ENCODE data around the gene ENTPD2.

Gene ENTPD2

DNA sequence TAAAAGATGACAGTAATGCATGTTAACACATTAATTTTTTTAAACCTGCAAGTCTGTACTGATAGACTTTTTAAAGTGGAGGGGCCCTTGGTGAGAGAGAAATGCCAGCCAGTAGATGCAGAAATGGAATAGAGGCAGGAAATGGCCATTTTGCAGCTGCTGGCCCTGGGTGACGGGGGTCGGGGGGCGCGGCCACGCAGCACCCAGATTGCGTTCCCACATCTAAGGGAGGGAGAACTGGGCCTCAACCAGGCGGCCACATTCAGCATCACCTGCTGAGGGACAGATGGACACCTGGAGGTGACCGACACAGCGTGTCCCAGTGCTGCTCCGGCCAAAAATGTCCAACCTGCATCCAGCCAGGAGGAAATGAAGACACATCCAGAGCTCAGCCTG, 51.2 kb downstream of the ENTPD2 start:
- Histone ChIP-seq H3K36me3 (ENCODE audit: insufficient read depth, low read length) (no peaks in the 10 kb centered on the region), H3K4me3 (ENCODE audit: low read length) (no peak overlapping the region), H3K9me3 (ENCODE audit: low read length) (no peaks in the 10 kb centered on the region), H3K4me1 (ENCODE audit: insufficient read depth, low read length) (no peaks in the 10 kb centered on the region), H3K27me3 (ENCODE audit: insufficient read depth, low read length) (no peaks in the 10 kb centered on the region), H2AFZ (ENCODE audit: low read depth, low read length) (no peak overlapping the region)

DNA sequence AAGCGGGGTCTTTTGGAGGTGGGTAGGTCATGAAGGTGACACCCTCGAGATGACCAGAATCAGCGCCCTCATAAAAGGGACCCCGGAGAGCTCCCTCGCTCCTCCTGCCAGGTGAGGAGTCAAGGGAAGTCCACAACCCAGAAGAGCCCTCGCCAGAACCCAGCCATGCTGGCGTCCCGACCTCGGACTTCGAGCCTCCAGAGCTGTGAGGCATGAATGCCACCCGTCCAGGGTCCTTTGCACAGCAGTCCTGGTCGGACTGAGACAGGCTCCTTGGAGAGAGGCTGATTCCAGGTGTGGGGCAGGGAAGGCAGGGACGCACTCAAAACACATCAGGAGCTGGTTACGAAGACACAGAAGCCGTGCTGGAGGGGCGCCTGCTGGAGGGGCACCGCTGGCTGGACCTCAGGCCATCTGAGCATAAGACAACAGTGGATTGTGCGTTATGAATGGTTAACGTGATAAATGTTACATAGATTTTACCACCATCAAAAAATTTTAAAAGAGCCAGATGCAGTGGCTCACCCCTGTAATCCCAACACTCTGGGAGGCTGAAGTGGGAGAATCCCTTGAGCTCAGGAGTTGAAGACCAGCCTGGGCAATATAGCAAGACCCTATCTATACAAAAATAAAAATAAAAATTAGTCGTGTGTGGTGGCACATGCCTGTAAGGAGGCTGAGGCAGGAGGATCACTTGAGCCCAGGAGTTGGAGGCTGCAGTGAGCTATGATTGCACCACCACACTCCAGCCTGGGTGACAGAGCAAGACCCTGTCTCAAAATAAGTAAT, 51.8 kb downstream of the ENTPD2 start:
- no peaks in the 10 kb centered on the region for H3K4me1 ChIP-seq (ENCODE audit: insufficient read depth, low read length)

GRCh38 chr9:137000177-137000930, 53.5 kb downstream of the ENTPD2 start:
- Histone ChIP-seq H3K9me3 (ENCODE audit: low read length) (no peaks in the 10 kb centered on the region), H3K4me3 (ENCODE audit: low read length) (no peak overlapping the region), H2AFZ (ENCODE audit: low read depth, low read length) (no peak overlapping the region), H3K27me3 (ENCODE audit: insufficient read depth, low read length) (no peaks in the 10 kb centered on the region), H3K4me1 (ENCODE audit: insufficient read depth, low read length) (no peaks in the 10 kb centered on the region), H3K36me3 (ENCODE audit: insufficient read depth, low read length) (no peaks in the 10 kb centered on the region)

More for the DNA sequence above, 51.8 kb downstream of the ENTPD2 start:
- H3K36me3 ChIP-seq (ENCODE audit: insufficient read depth, low read length) = no peaks in the 10 kb centered on the region
- H3K4me3 ChIP-seq (ENCODE audit: low read length) = no peak overlapping the region
- no peaks in the 10 kb centered on the region for H3K9me3 ChIP-seq (ENCODE audit: low read length)
- no peaks in the 10 kb centered on the region for H3K27me3 ChIP-seq (ENCODE audit: insufficient read depth, low read length)
- H2AFZ ChIP-seq (ENCODE audit: low read depth, low read length) = no peak overlapping the region

Data from neuron (in vitro differentiated cells).